Right ventricle myocardium inferior (tissue), 1 donor: Measurements from ENCODE around the gene PPP2CA. TPM values are rescaled to one million over a fixed set of nuclear protein-coding genes. Genes with fewer than 3 reads are reported as not detected.

Source experiments
- microRNA-seq: library from miRNA; unstranded; fragments of <30 nt; microRNA quantifications from one replicate; pipeline ENCODE4 v1.2.0, GENCODE V29; 2020
- total RNA-seq: library from RNA; stranded (reverse); fragmentation: NEBNext Ultra II Directional; extraction: Animal tissue kit (Norgen Biotek cat#: 25700); gene quantifications from one replicate; pipeline ENCODE4 v1.2.1, GENCODE V29; 2021
- donor health status: DM: no; HTN: yes; CAD: no; lungs with severe emphysema.

PPP2CA gene
- total RNA-seq, 1 donor from 2014 or later: 149 TPM

Small RNA genes lying within 50 kb of the gene (microRNA-seq; reads per million reads assigned to microRNA genes)
- gene MIR3661: not detected

Other genes starting within 250 kb of the PPP2CA start
- 458 TPM for gene VDAC1, start 221.1 kb downstream of the PPP2CA start, total RNA-seq
- gene TCF7, start 111.4 kb downstream of the PPP2CA start, total RNA-seq: 2.8 TPM
- 458 TPM for gene SKP1, start 49.1 kb downstream of the PPP2CA start, total RNA-seq
- gene CDKL3, start 141.1 kb upstream of the PPP2CA start, total RNA-seq: 4.7 TPM
- gene UBE2B, start 145.5 kb upstream of the PPP2CA start, total RNA-seq: 258 TPM
- gene CDKN2AIPNL, start 185.8 kb upstream of the PPP2CA start, total RNA-seq: 45.7 TPM